Liver (tissue), 9 donors: ENCODE results near the gene RO60. TPM values are rescaled to one million over a fixed set of nuclear protein-coding genes. Genes with fewer than 3 reads are reported as not detected.

Experiments used
- DNase-seq: peaks from one replicate; pipeline ENCODE4 v3.0.0-alpha.2; 2017; ENCODE audit warnings: low spot score
- H3K27ac ChIP-seq, 2 donors: one replicate each; pipeline ENCODE4 v1.7.0; 2013; ENCODE audit warnings: inconsistent platforms in 2 of 2, low read length in 2 of 2, control low read depth in 1 of 2, low read depth in 1 of 2, mild to moderate bottlenecking in 1 of 2
- H3K27me3 ChIP-seq, 4 donors: one replicate each; pipeline versions ENCODE4 v1.6.1 to v1.7.0; 2013; ENCODE audit warnings: low read length in 3 of 4, inconsistent platforms in 1 of 4, mild to moderate bottlenecking in 1 of 4, moderate library complexity in 1 of 4; ENCODE audit not compliant: control insufficient read depth in 4 of 4, insufficient read depth in 4 of 4
- H3K36me3 ChIP-seq, 4 donors: one replicate each; pipeline versions ENCODE4 v1.6.1 to v1.7.0; 2013; ENCODE audit warnings: low read length in 3 of 4, mild to moderate bottlenecking in 3 of 4, low read depth in 1 of 4, moderate library complexity in 1 of 4; ENCODE audit not compliant: control insufficient read depth in 4 of 4, insufficient read depth in 3 of 4
- H3K4me1 ChIP-seq, 4 donors: one replicate each; pipeline versions ENCODE4 v1.6.1 to v1.7.0; 2013; ENCODE audit warnings: low read length in 3 of 4, mild to moderate bottlenecking in 3 of 4, moderate library complexity in 1 of 4; ENCODE audit not compliant: control insufficient read depth in 4 of 4, insufficient read depth in 4 of 4
- H3K4me3 ChIP-seq, 3 donors: one replicate each; pipeline versions ENCODE4 v1.6.1 to v1.7.0; 2013; ENCODE audit warnings: low read length in 3 of 3, control low read depth in 1 of 3, low read depth in 1 of 3, mild to moderate bottlenecking in 1 of 3
- H3K9ac ChIP-seq, 2 donors: one replicate each; pipeline ENCODE4 v1.7.0; 2013; ENCODE audit warnings: low read length in 2 of 2, mild to moderate bottlenecking in 2 of 2, moderate library complexity in 2 of 2, control low read depth in 1 of 2, low read depth in 1 of 2
- H3K9me3 ChIP-seq, 4 donors: one replicate each; pipeline versions ENCODE4 v1.6.1 to v1.7.0; 2013; ENCODE audit warnings: low read length in 3 of 4; ENCODE audit not compliant: control insufficient read depth in 4 of 4
- EGR1 ChIP-seq, 2 donors: IDR thresholded peaks; 2 replicates each; pipeline ENCODE4 v1.6.1; 2016 to 2018; ENCODE audit warnings: antibody characterized with exemption in 2 of 2, low read depth in 2 of 2
- FOXA1 ChIP-seq: IDR thresholded peaks from 2 replicates; pipeline ENCODE4 v1.6.1; 2016; ENCODE audit warnings: antibody characterized with exemption
- FOXA2 ChIP-seq: IDR thresholded peaks from 2 replicates; pipeline ENCODE4 v1.6.1; 2016; ENCODE audit warnings: antibody characterized with exemption
- GABPA ChIP-seq, 2 donors: IDR thresholded peaks in 1 of 2; conservative IDR thresholded peaks in 1 of 2; 2 replicates each; pipeline ENCODE4 v1.6.1; 2016; ENCODE audit warnings: antibody characterized with exemption in 2 of 2, mild to moderate bottlenecking in 1 of 2, moderate library complexity in 1 of 2
- HNF4A ChIP-seq, 2 donors: conservative IDR thresholded peaks; 2 replicates each; pipeline ENCODE4 v1.6.1; 2016; ENCODE audit warnings: antibody characterized with exemption in 2 of 2, mild to moderate bottlenecking in 2 of 2
- HNF4G ChIP-seq: IDR thresholded peaks from 2 replicates; pipeline ENCODE4 v1.6.1; 2016; ENCODE audit warnings: antibody characterized with exemption
- JUND ChIP-seq, 2 donors: IDR thresholded peaks; 2 replicates each; pipeline ENCODE4 v1.6.1; 2016; ENCODE audit warnings: antibody characterized with exemption in 2 of 2
- NR2F2 ChIP-seq: IDR thresholded peaks from 2 replicates; pipeline ENCODE4 v1.6.1; 2016; ENCODE audit warnings: antibody characterized with exemption
- RAD21 ChIP-seq, 2 donors: IDR thresholded peaks; 2 replicates each; pipeline ENCODE4 v1.6.1; 2016; ENCODE audit warnings: antibody characterized with exemption in 2 of 2, mild to moderate bottlenecking in 2 of 2
- RXRA ChIP-seq, 2 donors: IDR thresholded peaks; 2 replicates each; pipeline ENCODE4 v1.6.1; 2017 to 2018; ENCODE audit warnings: antibody characterized with exemption in 2 of 2, mild to moderate bottlenecking in 1 of 2
- SP1 ChIP-seq: IDR thresholded peaks from 2 replicates; pipeline ENCODE4 v1.6.1; 2018; ENCODE audit warnings: antibody characterized with exemption, mild to moderate bottlenecking
- TAF1 ChIP-seq: conservative IDR thresholded peaks from 2 replicates; pipeline ENCODE4 v1.6.1; 2016; ENCODE audit warnings: antibody characterized with exemption, mild to moderate bottlenecking
- YY1 ChIP-seq: IDR thresholded peaks from 2 replicates; pipeline ENCODE4 v1.6.1; 2016; ENCODE audit warnings: antibody characterized with exemption, mild to moderate bottlenecking
- WGBS: extraction: QIAGEN DNeasy Blood & Tissue Kit; methylation state at CpG from one replicate; pipeline ENCODE4 v1.1.7; 2013; 5-methylcytosine and 5-hydroxymethylcytosine counted together
- polyA plus RNA-seq, 2 donors: library from polyadenylated mRNA; stranded (reverse) in 1 of 2; unstranded in 1 of 2; fragments of 200-250 nt in 1 of 2; fragments of >200 nt in 1 of 2; fragmentation: Nextera tagmentation in 1 of 2; extraction: Ambion mirVana in 1 of 2; gene quantifications; one replicate each; pipeline versions ENCODE4 v1.2.1 to v1.2.3, GENCODE V29; 2013 to 2015
- total RNA-seq, 2 donors: library from RNA; depleted of rRNA; stranded (reverse); fragments of >200 nt; gene quantifications; one replicate each; pipeline ENCODE4 v1.2.3, GENCODE V29; 2014
- TF ChIP-seq, protein P1 (sequence below): fragments of 150-350 bp; IDR thresholded peaks from 2 replicates; pipeline ENCODE4 v1.5.1; 2017; ENCODE audit warnings: improper control_type of control experiment, low read depth, low read length; ENCODE audit not compliant: missing input control
- TF ChIP-seq, protein P2 (sequence below): IDR thresholded peaks from 2 replicates; pipeline ENCODE4 v1.6.1; 2016; ENCODE audit warnings: antibody characterized with exemption
- TF ChIP-seq, protein P3 (sequence below): IDR thresholded peaks from 2 replicates; pipeline ENCODE4 v1.6.1; 2016; ENCODE audit warnings: antibody characterized with exemption
- TF ChIP-seq, protein P4 (sequence below): IDR thresholded peaks from 2 replicates; pipeline ENCODE4 v1.6.1; 2016; ENCODE audit warnings: antibody characterized with exemption
- TF ChIP-seq, protein P5 (sequence below): IDR thresholded peaks from 2 replicates; pipeline ENCODE4 v1.6.1; 2016; ENCODE audit warnings: antibody characterized with exemption, mild to moderate bottlenecking
- donor health status: healthy.
- donor health status: healthy.
- donor health status: healthy.
- donor health status: healthy.
- donor health status: healthy.

RO60 gene
- total and polyA plus RNA-seq, 4 donors: 5.9 to 121 (median 34.9) TPM

DNA sequence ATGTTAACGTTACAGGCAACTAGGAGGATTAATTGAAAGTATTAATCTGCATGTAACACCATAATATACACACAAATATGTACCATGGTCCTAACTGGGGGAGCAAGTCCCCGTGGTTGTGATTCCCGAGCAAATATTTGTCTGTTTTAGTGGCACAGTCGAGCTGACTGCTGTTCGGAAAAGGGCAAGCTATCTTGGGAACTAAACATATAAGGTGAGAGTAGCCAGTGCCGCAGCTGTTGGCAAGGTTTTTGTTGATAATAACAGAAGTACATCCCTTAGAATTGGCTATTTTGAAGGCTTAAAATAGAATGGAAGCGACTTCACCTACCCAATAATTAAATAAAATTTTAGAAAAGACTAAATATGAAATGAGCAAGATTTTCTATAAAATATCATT, 45.7 kb upstream of the RO60 start:
- no peaks in the 10 kb centered on the region for H3K27me3 ChIP-seq
- peaks cover 0 to 3% (median 1%) of the 10 kb centered on the region in 4 donors for H3K36me3 ChIP-seq
- H3K4me1 ChIP-seq: peaks cover 0 to 2% (median 0%) of the 10 kb centered on the region in 4 donors
- DNase-seq: no peak
- TF ChIP-seq, protein P1, sequence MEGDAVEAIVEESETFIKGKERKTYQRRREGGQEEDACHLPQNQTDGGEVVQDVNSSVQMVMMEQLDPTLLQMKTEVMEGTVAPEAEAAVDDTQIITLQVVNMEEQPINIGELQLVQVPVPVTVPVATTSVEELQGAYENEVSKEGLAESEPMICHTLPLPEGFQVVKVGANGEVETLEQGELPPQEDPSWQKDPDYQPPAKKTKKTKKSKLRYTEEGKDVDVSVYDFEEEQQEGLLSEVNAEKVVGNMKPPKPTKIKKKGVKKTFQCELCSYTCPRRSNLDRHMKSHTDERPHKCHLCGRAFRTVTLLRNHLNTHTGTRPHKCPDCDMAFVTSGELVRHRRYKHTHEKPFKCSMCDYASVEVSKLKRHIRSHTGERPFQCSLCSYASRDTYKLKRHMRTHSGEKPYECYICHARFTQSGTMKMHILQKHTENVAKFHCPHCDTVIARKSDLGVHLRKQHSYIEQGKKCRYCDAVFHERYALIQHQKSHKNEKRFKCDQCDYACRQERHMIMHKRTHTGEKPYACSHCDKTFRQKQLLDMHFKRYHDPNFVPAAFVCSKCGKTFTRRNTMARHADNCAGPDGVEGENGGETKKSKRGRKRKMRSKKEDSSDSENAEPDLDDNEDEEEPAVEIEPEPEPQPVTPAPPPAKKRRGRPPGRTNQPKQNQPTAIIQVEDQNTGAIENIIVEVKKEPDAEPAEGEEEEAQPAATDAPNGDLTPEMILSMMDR: no peak
- TF ChIP-seq TAF1 (no peak), RAD21 (IDR thresholded peaks at IDR 0.05) (no peak), FOXA1 (no peak), YY1 (no peak), HNF4G (no peak), FOXA2 (no peak), GABPA (IDR thresholded peaks at IDR 0.05 in 1 of 2, conservative IDR thresholded peaks at IDR 0.05 in 1 of 2) (no peak), JUND (IDR thresholded peaks at IDR 0.05) (no peak), HNF4A (conservative IDR thresholded peaks at IDR 0.05) (no peak), NR2F2 (no peak)
- TF ChIP-seq, protein P2, sequence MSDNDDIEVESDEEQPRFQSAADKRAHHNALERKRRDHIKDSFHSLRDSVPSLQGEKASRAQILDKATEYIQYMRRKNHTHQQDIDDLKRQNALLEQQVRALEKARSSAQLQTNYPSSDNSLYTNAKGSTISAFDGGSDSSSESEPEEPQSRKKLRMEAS: no peak
- TF ChIP-seq, protein P3, sequence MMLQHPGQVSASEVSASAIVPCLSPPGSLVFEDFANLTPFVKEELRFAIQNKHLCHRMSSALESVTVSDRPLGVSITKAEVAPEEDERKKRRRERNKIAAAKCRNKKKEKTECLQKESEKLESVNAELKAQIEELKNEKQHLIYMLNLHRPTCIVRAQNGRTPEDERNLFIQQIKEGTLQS: no peak
- TF ChIP-seq, protein P4, sequence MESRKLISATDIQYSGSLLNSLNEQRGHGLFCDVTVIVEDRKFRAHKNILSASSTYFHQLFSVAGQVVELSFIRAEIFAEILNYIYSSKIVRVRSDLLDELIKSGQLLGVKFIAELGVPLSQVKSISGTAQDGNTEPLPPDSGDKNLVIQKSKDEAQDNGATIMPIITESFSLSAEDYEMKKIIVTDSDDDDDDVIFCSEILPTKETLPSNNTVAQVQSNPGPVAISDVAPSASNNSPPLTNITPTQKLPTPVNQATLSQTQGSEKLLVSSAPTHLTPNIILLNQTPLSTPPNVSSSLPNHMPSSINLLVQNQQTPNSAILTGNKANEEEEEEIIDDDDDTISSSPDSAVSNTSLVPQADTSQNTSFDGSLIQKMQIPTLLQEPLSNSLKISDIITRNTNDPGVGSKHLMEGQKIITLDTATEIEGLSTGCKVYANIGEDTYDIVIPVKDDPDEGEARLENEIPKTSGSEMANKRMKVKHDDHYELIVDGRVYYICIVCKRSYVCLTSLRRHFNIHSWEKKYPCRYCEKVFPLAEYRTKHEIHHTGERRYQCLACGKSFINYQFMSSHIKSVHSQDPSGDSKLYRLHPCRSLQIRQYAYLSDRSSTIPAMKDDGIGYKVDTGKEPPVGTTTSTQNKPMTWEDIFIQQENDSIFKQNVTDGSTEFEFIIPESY: no peak
- TF ChIP-seq, protein P5, sequence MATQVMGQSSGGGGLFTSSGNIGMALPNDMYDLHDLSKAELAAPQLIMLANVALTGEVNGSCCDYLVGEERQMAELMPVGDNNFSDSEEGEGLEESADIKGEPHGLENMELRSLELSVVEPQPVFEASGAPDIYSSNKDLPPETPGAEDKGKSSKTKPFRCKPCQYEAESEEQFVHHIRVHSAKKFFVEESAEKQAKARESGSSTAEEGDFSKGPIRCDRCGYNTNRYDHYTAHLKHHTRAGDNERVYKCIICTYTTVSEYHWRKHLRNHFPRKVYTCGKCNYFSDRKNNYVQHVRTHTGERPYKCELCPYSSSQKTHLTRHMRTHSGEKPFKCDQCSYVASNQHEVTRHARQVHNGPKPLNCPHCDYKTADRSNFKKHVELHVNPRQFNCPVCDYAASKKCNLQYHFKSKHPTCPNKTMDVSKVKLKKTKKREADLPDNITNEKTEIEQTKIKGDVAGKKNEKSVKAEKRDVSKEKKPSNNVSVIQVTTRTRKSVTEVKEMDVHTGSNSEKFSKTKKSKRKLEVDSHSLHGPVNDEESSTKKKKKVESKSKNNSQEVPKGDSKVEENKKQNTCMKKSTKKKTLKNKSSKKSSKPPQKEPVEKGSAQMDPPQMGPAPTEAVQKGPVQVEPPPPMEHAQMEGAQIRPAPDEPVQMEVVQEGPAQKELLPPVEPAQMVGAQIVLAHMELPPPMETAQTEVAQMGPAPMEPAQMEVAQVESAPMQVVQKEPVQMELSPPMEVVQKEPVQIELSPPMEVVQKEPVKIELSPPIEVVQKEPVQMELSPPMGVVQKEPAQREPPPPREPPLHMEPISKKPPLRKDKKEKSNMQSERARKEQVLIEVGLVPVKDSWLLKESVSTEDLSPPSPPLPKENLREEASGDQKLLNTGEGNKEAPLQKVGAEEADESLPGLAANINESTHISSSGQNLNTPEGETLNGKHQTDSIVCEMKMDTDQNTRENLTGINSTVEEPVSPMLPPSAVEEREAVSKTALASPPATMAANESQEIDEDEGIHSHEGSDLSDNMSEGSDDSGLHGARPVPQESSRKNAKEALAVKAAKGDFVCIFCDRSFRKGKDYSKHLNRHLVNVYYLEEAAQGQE: no peak
- no peak overlapping the region for H3K27ac ChIP-seq
- H3K4me3 ChIP-seq: no peak overlapping the region
- 52% methylated on average over 7 of the region's 7 CpGs for WGBS
- no peak overlapping the region for H3K9ac ChIP-seq
- no peaks in the 10 kb centered on the region for H3K9me3 ChIP-seq

DNA sequence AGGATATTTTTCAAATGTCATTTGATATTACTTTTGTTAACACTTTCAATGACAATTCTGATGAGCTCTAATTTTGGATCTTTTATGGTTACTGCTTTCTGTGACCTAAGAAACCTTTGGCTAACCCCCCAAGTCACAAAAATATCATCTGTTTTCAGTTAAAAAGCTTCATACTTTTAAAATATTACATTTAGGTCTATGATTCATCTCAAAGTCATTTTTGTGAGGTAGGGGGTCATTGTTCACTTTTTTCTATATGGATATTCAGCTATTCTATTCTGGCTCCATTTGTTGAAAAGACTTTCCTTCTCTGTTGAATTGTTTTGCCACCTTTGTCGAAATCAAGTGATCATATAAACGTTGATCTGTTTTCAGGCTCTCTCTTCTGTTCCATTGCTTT, 45.0 kb upstream of the RO60 start:
- H3K4me1 ChIP-seq: peaks cover 0 to 2% (median 0%) of the 10 kb centered on the region in 4 donors
- no peak overlapping the region for H3K27ac ChIP-seq
- no peak for DNase-seq
- no peak overlapping the region for H3K4me3 ChIP-seq
- peaks cover 0 to 3% (median 1%) of the 10 kb centered on the region in 4 donors for H3K36me3 ChIP-seq
- H3K9me3 ChIP-seq: no peaks in the 10 kb centered on the region
- no peak overlapping the region for H3K9ac ChIP-seq
- 35% methylated on average over 2 of the region's 2 CpGs for WGBS
- no peaks in the 10 kb centered on the region for H3K27me3 ChIP-seq
- TF ChIP-seq JUND (IDR thresholded peaks at IDR 0.05) (no peak), HNF4A (conservative IDR thresholded peaks at IDR 0.05) (no peak), RXRA (IDR thresholded peaks at IDR 0.05) (no peak), EGR1 (IDR thresholded peaks at IDR 0.05; ENCODE audit: low read depth in 2 of 2) (no peak), FOXA1 (no peak), FOXA2 (no peak), NR2F2 (no peak), SP1 (no peak), RAD21 (IDR thresholded peaks at IDR 0.05) (no peak), TAF1 (no peak), GABPA (IDR thresholded peaks at IDR 0.05 in 1 of 2, conservative IDR thresholded peaks at IDR 0.05 in 1 of 2) (no peak), HNF4G (no peak), YY1 (no peak)
- TF ChIP-seq, protein P5: no peak
- TF ChIP-seq, protein P1: no peak
